Measurements from ENCODE around the gene NAGK.
"Not testable (repeated sequence)": the region's sequence is repeated elsewhere in the genome, so short reads cannot be mapped to it uniquely, and the experiment has no call there.

NAGK gene

GRCh38 chr2:71102981-71103681, 34.7 kb downstream of the NAGK start:
- no peak for DNase-seq (ENCODE audit: low spot score)
- in situ Hi-C loops (cut with MboI; ENCODE audit: low pct_unique_long_range_greater_than_20kb, low sequenced_read_pairs, unreplicated experiment), result no loop called here

GRCh38 chr2:71103809-71104208, 35.4 kb downstream of the NAGK start:
- DNase-seq (ENCODE audit: low spot score), result no peak
- in situ Hi-C loops (cut with MboI; ENCODE audit: low pct_unique_long_range_greater_than_20kb, low sequenced_read_pairs, unreplicated experiment), result no loop called here
- no peak for TF ChIP-seq CTCF (IDR thresholded peaks at IDR 0.05; ENCODE audit: extremely low read depth, insufficient read depth, missing control alignments)

More at GRCh38 chr2:71102981-71103681, 34.7 kb downstream of the NAGK start:
- TF ChIP-seq CTCF (IDR thresholded peaks at IDR 0.05; ENCODE audit: extremely low read depth, insufficient read depth, missing control alignments), result no peak

- DNase-seq (ENCODE audit: low spot score); in situ Hi-C loops (cut with MboI; ENCODE audit: low pct_unique_long_range_greater_than_20kb, low sequenced_read_pairs, unreplicated experiment): not testable (repeated sequence)
Observed at GRCh38 chr2:71106463-71106862, 38.0 kb downstream of the NAGK start.

- no peak for DNase-seq (ENCODE audit: low spot score)
- no peak for TF ChIP-seq CTCF (IDR thresholded peaks at IDR 0.05; ENCODE audit: extremely low read depth, insufficient read depth, missing control alignments)
- in situ Hi-C loops (cut with MboI; ENCODE audit: low pct_unique_long_range_greater_than_20kb, low sequenced_read_pairs, unreplicated experiment), result no loop called here
Observed at GRCh38 chr2:71108091-71108490, 39.6 kb downstream of the NAGK start.

- DNase-seq (ENCODE audit: low spot score), result no peak
- no peak for TF ChIP-seq CTCF (IDR thresholded peaks at IDR 0.05; ENCODE audit: extremely low read depth, insufficient read depth, missing control alignments)
- in situ Hi-C loops (cut with MboI; ENCODE audit: low pct_unique_long_range_greater_than_20kb, low sequenced_read_pairs, unreplicated experiment), result no loop called here
Observed at GRCh38 chr2:71113843-71114242, 45.4 kb downstream of the NAGK start.

GRCh38 chr2:71117063-71117462, 48.6 kb downstream of the NAGK start:
- in situ Hi-C loops (cut with MboI; ENCODE audit: low pct_unique_long_range_greater_than_20kb, low sequenced_read_pairs, unreplicated experiment), result no loop called here
- no peak for DNase-seq (ENCODE audit: low spot score)
- no peak for TF ChIP-seq CTCF (IDR thresholded peaks at IDR 0.05; ENCODE audit: extremely low read depth, insufficient read depth, missing control alignments)

GRCh38 chr2:71120195-71120594, 51.7 kb downstream of the NAGK start:
- no peak for DNase-seq (ENCODE audit: low spot score)
- TF ChIP-seq CTCF (IDR thresholded peaks at IDR 0.05; ENCODE audit: extremely low read depth, insufficient read depth, missing control alignments), result no peak
- in situ Hi-C loops (cut with MboI; ENCODE audit: low pct_unique_long_range_greater_than_20kb, low sequenced_read_pairs, unreplicated experiment), result no loop called here
